ENCODE data around the gene LLGL2. TPM values are rescaled to one million over a fixed set of nuclear protein-coding genes. Genes with fewer than 3 reads are reported as not detected.

Gene LLGL2
- total RNA-seq, 1 experiment from 2014 or later, result 10.8 TPM

DNA sequence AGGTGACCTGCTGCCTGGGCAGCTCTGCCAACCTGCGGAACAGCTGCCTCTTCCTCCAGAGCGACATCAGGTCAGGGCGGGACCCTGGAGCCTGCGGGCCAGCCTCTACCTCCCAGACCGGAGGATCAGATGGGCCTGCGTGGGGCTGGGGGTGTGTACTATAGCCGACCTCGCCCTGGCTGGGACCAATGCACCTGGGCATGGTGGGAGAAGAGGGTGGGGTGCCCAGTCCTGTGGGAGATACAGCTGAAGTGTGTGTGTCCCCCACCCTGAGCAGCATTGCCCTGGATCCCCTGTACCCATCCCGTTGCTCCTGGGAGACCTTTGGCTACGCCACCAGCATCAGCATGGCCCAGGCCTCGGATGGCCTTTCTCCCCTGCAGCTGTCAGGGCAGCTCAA lies 29.5 kb upstream of the LLGL2 start:
- ChIA-PET POLR2A (ENCODE audit: low non-redundant PET) (no interaction called here), CTCF (no interaction called here)
- H3K4me1 ChIP-seq (ENCODE audit: insufficient read depth, low read length, poor library complexity, severe bottlenecking), result no peaks in the 10 kb centered on the region
- H3K4me3 ChIP-seq (ENCODE audit: low read depth, low read length, poor library complexity, severe bottlenecking), result no peak overlapping the region
- H3K9me3 ChIP-seq (ENCODE audit: low read depth, low read length, poor library complexity, severe bottlenecking), result no peaks in the 10 kb centered on the region
- intact Hi-C loops (cut with micrococcal nuclease; ENCODE audit: unreplicated experiment), result no loop called here
- peaks cover 45% of the 10 kb centered on the region for H3K36me3 ChIP-seq (ENCODE audit: insufficient read depth, low read length, poor library complexity, severe bottlenecking)
- TF ChIP-seq, protein P1, sequence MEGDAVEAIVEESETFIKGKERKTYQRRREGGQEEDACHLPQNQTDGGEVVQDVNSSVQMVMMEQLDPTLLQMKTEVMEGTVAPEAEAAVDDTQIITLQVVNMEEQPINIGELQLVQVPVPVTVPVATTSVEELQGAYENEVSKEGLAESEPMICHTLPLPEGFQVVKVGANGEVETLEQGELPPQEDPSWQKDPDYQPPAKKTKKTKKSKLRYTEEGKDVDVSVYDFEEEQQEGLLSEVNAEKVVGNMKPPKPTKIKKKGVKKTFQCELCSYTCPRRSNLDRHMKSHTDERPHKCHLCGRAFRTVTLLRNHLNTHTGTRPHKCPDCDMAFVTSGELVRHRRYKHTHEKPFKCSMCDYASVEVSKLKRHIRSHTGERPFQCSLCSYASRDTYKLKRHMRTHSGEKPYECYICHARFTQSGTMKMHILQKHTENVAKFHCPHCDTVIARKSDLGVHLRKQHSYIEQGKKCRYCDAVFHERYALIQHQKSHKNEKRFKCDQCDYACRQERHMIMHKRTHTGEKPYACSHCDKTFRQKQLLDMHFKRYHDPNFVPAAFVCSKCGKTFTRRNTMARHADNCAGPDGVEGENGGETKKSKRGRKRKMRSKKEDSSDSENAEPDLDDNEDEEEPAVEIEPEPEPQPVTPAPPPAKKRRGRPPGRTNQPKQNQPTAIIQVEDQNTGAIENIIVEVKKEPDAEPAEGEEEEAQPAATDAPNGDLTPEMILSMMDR (conservative IDR thresholded peaks at IDR 0.05; ENCODE audit: low read depth, low read length), result no peak
- no peak for TF ChIP-seq EZH2 (IDR thresholded peaks at IDR 0.05; ENCODE audit: borderline replicate concordance, low read depth, low read length, poor library complexity, severe bottlenecking)
- BruUV-seq (replicated peaks), result no TSS peak
- no peak for DNase-seq (ENCODE audit: low spot score)
- H3K27me3 ChIP-seq (replicated peaks; ENCODE audit: insufficient read depth, low read depth, low read length, poor library complexity), result no peaks in the 10 kb centered on the region
- no peak overlapping the region for H3K27ac ChIP-seq (ENCODE audit: low read depth, low read length, poor library complexity, severe bottlenecking)

DNA sequence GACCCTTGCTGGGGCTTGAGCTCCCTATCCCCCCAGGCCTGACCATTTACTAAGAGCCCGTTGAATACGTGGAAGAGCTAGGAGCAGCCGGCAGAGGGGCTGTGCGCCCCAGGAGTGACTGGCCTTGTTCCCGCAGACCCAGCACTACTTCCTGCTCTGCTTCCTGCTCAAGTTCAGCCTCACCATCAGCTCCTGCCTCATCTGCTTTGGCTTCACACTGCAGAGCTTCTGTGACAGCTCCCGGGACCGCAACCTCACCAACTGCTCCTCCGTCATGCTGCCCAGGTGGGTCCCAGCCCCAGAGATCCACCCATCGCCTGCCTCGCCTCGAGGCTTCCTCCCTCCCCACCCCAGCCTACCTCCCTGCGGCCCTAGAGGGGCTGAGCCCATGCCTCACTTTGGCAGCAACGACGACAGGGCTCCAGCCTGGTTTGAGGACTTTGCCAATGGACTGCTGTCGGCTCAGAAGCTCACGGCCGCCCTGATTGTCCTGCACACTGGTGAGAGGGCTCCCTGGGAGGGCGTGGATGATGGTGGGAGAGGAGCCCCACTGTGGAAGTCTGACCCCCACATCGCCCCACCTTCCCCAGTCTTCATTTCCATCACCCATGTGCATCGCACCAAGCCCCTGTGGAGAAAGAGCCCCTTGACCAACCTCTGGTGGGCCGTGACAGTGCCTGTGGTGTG lies 27.3 kb upstream of the LLGL2 start:
- Histone ChIP-seq H3K4me3 (ENCODE audit: low read depth, low read length, poor library complexity, severe bottlenecking) (no peak overlapping the region), H3K36me3 (ENCODE audit: insufficient read depth, low read length, poor library complexity, severe bottlenecking) (peaks cover 37% of the 10 kb centered on the region), H3K27me3 (replicated peaks; ENCODE audit: insufficient read depth, low read depth, low read length, poor library complexity) (no peaks in the 10 kb centered on the region), H3K27ac (ENCODE audit: low read depth, low read length, poor library complexity, severe bottlenecking) (no peak overlapping the region), H3K4me1 (ENCODE audit: insufficient read depth, low read length, poor library complexity, severe bottlenecking) (no peaks in the 10 kb centered on the region), H3K9me3 (ENCODE audit: low read depth, low read length, poor library complexity, severe bottlenecking) (no peaks in the 10 kb centered on the region)
- BruUV-seq (replicated peaks), result no TSS peak
- ChIA-PET POLR2A (ENCODE audit: low non-redundant PET) (no interaction called here), CTCF (no interaction called here)
- intact Hi-C loops (cut with micrococcal nuclease; ENCODE audit: unreplicated experiment), result no loop called here
- no peak for DNase-seq (ENCODE audit: low spot score)
- TF ChIP-seq EZH2 (IDR thresholded peaks at IDR 0.05; ENCODE audit: borderline replicate concordance, low read depth, low read length, poor library complexity, severe bottlenecking), result no peak
- TF ChIP-seq, protein P1 (conservative IDR thresholded peaks at IDR 0.05; ENCODE audit: low read depth, low read length), result no peak

DNA sequence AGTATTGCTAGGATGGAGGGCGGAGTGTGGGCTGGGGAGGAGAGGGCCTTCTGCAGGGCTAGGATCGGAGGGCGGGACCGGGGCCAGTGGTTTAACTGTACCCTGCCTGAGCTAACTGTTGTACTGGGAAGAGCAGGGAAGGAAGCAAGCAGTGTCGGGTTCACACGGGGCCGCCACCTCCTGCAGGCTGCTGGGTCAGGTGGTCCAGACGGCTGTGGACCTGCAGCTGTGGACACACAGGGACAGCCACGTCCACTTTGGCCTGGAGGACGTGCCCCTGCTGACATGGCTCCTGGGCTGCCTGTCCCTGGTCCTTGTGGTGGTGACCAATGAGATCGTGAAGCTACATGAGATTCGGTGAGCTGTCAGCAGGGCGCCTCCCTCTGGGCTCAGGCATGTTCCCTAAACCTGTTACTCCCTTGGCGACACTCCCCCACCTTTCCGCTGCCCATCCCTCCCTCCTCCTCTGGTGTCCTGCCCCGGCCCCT lies 26.7 kb upstream of the LLGL2 start:
- POLR2A ChIA-PET (ENCODE audit: low non-redundant PET), result no interaction called here
- intact Hi-C loops (cut with micrococcal nuclease; ENCODE audit: unreplicated experiment), result no loop called here
- Histone ChIP-seq H3K9me3 (ENCODE audit: low read depth, low read length, poor library complexity, severe bottlenecking) (no peaks in the 10 kb centered on the region), H3K36me3 (ENCODE audit: insufficient read depth, low read length, poor library complexity, severe bottlenecking) (peaks cover 33% of the 10 kb centered on the region), H3K4me3 (ENCODE audit: low read depth, low read length, poor library complexity, severe bottlenecking) (no peak overlapping the region), H3K27ac (ENCODE audit: low read depth, low read length, poor library complexity, severe bottlenecking) (no peak overlapping the region), H3K4me1 (ENCODE audit: insufficient read depth, low read length, poor library complexity, severe bottlenecking) (no peaks in the 10 kb centered on the region), H3K27me3 (replicated peaks; ENCODE audit: insufficient read depth, low read depth, low read length, poor library complexity) (no peaks in the 10 kb centered on the region)
- BruUV-seq (replicated peaks), result no TSS peak
- no peak for TF ChIP-seq EZH2 (IDR thresholded peaks at IDR 0.05; ENCODE audit: borderline replicate concordance, low read depth, low read length, poor library complexity, severe bottlenecking)
- TF ChIP-seq, protein P1 (conservative IDR thresholded peaks at IDR 0.05; ENCODE audit: low read depth, low read length), result no peak
- no peak for DNase-seq (ENCODE audit: low spot score)
- CTCF ChIA-PET, result no interaction called here

Measured in A673 (cell line).